DMS 273 treated with DMSO at 0.1 percent for 48 hours (cell line): Measurements from ENCODE around the gene SHF.

Source experiments
- DNase-seq: peaks from one replicate; lab custom pipeline; 2025; lab: John Stamatoyannopoulos, UW

SHF gene

DNA sequence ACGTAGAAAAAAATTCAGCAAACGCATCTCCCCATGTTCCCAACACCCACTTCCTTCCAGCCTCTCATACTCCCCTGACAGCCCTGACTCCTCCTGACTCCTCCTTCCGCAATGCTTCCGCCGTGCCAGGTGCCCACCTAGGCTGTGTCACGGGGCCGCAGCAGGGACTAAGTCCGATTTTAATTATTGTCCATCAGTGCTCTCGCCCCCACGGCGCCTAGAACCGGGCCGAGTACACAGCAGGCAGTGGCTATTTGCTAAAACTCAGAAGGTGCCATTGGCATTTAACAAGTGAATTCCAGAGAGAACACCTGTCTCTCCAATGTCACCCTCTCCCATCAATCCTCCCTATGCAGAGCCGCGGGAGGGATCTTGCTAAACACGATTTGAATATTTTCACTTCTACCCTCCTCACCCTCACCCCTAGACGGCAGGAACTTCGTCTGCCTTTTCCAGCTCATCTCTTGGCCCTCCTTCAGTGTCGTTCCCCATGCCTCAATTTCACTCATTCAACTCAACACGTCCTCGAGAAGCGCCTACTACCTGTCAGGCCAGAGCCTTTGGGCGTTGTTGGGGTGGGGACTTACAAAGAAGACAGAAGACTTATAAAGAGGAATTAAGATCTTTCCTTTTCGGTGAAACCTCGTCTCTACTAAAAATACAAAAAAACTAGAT lies 11.5 kb upstream of the SHF start:
- no peak for DNase-seq

- DNase-seq: peak; percentile 84
Measured at GRCh38 chr15:45198337-45199135, 10.8 kb upstream of the SHF start.

DNA sequence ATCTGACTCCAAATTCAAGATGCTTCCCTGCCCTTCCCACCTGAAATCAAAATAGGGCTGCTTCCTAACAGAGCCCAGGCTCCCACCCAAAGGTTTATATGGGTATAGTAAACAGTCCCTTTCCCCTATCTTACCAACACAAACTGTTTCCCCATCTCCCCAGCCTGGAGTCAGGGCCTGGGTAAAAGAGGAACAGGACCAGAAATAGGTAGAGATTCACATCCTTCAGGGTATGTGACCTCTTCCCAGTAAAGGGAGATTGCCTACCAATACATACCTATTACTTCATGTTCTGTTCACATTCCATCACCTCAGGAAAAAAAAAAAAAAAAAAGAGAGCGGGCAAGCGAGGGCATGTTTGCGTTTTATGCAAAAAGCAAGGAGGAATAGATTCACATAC lies 9.7 kb upstream of the SHF start:
- no peak for DNase-seq

DNA sequence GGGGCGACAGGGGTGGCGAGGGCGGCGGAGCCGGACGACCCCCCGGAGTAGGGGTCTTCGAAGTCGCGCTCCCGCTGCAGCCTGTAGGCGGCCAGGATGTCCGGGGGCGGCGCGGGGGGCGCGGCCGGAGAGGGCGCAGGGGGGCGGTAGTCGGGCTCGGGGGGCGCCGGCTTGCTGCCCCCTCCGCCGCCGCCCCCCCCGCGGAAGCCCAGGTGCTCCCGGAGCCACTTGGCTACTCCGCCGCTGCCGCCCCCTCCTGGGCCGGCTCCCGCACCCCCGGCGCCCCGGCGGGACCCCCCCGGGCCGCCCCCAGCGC lies 230 bp downstream of the SHF start:
- no peak for DNase-seq

- DNase-seq: no peak
Measured at GRCh38 chr15:45186771-45187577, 792 bp downstream of the SHF start.

DNA sequence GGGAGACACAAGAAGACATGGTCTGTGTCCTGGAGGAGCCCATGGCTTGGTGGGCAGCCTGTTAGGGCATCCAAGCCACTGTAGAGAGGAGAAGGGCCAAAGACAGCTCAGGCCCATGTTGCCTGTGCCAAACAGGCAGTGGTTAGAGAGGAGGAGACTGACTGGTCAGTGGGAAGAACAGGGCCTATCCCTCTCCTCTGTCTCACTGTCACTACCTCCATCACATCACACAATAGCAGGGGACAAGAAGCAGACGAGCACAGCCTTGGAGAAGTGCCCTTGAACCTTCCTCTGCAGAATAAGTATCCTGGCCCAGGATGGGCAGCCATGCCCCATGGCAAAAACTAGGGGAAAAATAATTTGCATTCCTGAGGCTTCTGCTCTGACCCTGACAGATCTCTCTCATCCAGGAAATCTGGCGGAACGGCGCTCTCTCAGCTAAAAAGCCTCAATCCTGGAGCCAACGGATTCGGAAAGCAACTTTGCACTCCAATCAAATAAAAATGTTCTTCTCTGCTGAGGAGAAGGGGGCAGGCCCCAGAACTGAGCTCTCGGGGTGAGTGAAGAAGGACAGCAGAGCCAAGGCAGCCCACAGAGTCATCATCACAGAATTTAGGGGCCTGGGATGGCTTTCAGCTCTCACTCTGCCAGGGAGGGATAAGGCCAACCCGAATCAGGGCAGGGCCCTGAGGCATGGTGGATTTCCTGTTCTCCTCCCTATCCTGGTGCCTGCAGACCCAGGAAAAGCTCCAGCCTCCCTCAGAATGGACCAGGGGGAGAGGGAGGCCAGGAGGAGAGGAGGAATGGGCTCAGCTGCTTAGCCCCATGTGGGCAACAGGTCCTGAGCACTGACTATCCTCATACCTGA lies 1.6 kb downstream of the SHF start:
- DNase-seq: no peak

DNA sequence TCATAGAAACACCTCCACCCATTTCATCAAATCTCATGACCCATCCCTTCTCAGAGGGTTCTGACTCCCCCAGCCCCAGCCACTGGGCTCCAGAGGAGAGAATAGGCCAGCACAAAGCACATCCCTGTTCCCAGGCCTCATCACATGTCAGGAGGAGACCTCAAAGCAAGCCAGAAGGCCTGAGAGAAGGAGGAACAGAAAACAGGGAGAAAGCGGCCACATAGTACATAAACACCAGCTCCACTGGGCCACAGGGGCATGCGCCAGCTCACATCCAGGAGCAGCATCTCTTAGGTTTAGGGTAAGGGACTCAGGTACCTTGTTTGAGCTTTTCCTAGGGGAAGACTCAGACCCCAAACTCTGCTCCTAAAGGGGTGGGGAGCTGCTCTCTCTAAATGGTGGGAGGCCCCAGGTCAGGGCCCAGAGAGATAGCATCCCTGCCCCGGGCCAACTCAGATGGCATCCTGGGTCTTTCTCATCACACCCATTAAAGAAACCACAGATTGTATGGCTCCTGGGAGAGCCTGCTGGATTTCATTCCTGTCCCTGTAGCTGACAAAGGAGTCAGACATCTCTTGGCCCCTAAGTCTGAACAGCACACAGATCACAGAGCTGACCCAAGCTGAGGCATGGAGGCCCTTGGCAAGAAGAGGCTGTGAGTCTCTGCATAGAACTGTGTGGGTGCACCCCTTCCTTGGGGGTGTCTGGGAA lies 2.5 kb downstream of the SHF start:
- no peak for DNase-seq

GRCh38 chr15:45184562-45185041 lies 3.2 kb downstream of the SHF start:
- peak; percentile 79 for DNase-seq

- DNase-seq: peak; percentile 60
Measured at GRCh38 chr15:45183511-45183910, 4.3 kb downstream of the SHF start.

GRCh38 chr15:45182996-45183395 lies 4.8 kb downstream of the SHF start:
- DNase-seq: no peak

GRCh38 chr15:45181491-45182285 lies 6.1 kb downstream of the SHF start:
- DNase-seq: peak; percentile 94

DNA sequence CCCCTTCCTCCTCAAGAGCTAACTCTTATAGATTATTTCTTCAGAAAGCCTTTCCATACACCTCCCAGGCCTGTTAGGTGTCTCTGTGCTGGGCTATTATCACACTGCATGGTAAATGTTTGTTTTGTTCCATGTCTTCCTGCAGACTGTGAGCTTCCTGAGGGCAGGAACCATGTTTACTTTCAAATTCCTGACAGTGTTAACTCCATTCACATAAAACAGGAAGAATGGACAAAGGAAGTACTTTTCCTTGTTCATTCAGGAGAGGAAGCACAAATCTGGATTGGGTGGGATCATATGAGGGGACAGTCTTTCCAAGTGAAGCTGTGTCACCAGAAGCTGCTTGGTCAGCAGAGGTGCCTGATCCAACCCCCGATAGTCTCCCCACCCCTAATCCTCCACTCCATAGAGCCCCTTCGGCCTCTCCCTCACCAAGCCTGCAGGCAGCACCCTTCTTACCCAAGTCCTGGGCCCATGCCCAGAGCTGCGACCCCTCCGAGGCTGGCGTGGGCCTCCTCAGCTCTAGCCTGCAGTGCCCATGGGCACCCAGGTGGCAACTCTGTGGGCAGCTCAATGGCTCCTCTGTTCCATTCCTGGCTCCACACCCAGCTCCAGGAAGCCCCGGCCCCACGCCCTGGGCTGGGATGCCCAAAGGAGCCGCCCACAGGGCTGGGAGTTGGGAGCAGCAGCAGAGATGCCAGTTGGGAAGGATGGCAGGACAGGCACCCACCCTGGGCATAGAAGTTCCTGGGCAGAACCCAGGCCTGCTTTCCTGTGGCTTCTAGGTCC lies 6.9 kb downstream of the SHF start:
- DNase-seq: no peak

DNA sequence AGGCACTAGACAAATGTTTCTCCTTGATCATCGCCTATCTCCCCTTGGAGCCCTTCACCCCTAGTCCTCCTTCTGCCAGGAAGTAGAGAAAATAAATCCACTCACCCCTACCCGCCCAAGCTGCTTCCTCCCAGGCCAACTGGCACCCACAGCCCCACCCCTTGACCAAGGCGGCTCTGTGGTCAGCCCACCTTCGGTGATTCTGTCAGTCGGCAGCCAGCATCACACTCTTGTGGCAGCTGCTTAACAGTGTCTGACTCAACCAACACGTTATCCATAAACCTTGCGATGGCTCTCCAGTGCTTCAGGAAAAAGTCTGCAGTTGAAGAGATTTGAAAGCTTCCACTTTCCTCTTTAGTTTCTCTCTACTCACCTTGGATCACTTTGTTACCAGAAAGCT lies 7.6 kb downstream of the SHF start:
- no peak for DNase-seq

- DNase-seq: no peak
Measured at GRCh38 chr15:45179221-45179985, 8.4 kb downstream of the SHF start.

- no peak for DNase-seq
Measured at GRCh38 chr15:45177285-45177684, 10.5 kb downstream of the SHF start.

DNA sequence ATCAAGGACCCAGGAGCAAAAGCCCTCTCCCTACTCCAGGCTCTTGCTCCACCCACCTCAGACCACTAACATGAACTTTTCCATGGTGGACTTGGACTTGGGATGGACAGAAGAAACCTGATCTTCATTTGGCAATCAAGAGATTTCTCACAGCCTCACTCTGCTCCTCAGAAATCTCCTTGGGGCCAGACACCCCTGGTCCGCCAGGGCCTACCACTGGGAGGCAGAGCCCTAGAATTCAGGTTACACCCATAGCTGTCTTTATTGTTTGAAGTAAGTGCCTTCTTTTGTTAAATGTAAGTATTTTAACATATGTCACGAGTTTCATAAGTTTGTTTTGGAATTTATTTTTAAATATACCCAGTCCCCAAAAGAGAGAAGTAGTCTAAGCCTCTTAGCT lies 13.2 kb downstream of the SHF start:
- DNase-seq: no peak

- no peak for DNase-seq
Measured at GRCh38 chr15:45174069-45174468, 13.7 kb downstream of the SHF start.

DNA sequence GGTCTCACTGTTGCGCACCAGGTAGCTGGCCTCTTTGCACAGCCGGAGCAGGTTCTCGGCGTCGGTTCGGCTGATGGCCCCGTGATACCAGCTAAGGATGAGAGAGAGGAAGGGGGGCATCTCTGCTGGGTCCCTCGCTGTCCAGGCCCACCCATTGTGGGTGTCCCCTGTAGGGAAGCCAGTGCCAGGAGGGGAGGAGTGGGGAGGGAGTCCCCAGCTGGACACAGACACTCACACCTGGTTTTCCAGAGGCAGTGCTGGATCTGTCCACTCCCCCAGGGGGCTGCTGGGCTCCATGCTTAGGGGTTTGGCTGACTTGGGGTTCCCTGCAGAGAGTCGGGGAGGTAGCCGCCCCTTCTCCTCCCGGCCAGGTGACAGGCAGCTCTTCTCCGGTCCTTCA lies 15.9 kb downstream of the SHF start:
- no peak for DNase-seq
